ENCODE data around the gene HOXA1.

The HOXA1 gene

DNA sequence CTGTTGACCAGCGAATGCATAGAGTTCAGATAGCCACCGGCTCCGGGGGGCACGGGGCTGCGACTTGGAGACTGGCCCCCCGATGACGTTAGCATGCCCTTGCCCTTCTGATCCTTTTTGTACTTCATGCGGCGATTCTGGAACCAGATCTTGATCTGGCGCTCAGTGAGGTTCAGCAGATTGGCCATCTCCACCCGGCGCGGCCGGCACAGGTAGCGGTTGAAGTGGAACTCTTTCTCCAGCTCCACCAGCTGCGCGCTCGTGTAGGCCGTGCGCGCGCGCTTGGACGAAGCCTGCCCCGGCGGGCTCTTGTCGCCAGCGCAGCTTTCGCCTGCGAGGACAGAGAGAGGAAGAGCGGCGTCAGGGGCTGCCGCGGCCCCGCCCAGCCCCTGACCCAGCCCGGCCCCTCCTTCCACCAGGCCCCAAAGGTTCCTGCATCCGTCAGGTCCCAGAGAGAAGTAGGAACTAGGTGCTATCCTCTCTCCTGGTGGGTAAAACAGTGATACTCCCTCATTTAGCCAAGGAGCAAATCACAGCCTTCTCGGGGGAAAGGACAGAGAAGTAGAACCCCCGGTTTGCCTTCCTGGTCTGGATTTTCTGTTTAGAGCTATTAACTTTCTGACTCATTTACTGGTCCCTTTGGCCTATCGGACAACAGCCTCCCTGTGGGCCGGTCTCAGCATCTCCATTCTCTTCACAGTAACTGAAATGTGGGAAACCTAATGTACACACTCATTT, 12.8 kb upstream of the HOXA1 start:
- Histone ChIP-seq H3K9me3 (ENCODE audit: control insufficient read depth, insufficient read depth, low read depth, low read length) (no peaks in the 10 kb centered on the region), H3K4me3 (ENCODE audit: low read depth, low read length) (peak overlapping the region; percentile 53), H3K9ac (ENCODE audit: low read length) (peak overlapping the region; percentile 49), H3K27ac (ENCODE audit: low read depth, low read length) (no peak overlapping the region), H3K27me3 (ENCODE audit: control insufficient read depth, insufficient read depth, low read length) (peaks cover 100% of the 10 kb centered on the region), H3K4me1 (ENCODE audit: control insufficient read depth, insufficient read depth, low read length) (peaks cover 26% of the 10 kb centered on the region), H3K36me3 (ENCODE audit: control insufficient read depth, insufficient read depth, low read length) (no peaks in the 10 kb centered on the region)

DNA sequence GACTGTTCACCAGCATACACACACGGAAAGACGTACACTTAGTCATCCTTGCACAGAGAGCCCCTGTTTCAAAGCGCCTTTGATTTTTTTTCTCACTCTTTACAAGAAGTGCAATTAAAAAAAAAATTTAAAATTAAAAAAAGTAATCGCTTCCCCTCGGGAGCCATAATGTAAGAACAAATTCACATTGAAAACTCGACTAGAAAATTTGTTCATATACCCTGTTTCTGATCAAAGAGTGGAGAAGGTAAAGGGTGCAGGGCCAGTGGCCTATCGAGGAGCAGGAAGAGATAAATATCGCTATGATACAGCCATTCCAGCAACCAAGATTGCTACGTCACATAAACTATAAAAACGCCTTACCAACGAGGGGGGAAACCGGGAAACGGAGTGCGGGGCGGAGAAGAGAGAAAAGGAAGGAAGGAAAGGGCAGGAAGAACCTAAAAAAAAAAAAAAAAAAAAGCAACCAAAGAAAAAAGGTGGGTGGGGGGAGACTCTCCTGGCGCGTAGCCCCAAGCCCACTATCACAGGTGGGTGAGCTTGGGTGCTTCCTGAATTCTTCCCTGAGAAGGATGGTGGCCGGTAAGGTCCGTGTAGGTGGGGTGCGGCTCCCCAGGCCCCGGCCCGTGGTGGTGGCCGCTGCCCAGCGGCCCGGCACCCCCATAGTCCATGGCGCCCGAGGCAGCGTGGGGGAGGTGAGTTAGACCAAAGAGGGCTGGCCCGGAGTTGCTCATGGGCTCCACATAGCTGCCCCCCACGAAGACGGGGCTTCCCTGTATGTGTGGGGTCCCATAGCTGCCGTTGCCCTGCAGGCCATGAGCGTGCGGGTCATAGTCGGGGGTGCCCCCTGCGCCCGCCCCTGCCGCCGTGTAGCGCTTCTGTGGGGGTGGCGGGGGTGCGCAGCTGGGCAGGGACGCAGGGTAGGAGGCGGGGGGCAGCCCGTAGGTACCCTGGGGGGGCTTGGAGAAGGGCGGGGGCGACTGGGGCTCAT, 11.9 kb upstream of the HOXA1 start:
- no peak overlapping the region for H3K27ac ChIP-seq (ENCODE audit: low read depth, low read length)
- H3K4me3 ChIP-seq (ENCODE audit: low read depth, low read length), result peak overlapping the region; percentile 53; the same call in 1 of the 2 replicates
- H3K27me3 ChIP-seq (ENCODE audit: control insufficient read depth, insufficient read depth, low read length), result peaks cover 100% of the 10 kb centered on the region
- no peaks in the 10 kb centered on the region for H3K36me3 ChIP-seq (ENCODE audit: control insufficient read depth, insufficient read depth, low read length)
- peak overlapping the region; percentile 49 for H3K9ac ChIP-seq (ENCODE audit: low read length)
- peaks cover 27% of the 10 kb centered on the region for H3K4me1 ChIP-seq (ENCODE audit: control insufficient read depth, insufficient read depth, low read length)
- no peaks in the 10 kb centered on the region for H3K9me3 ChIP-seq (ENCODE audit: control insufficient read depth, insufficient read depth, low read depth, low read length)

- Histone ChIP-seq H3K4me3 (ENCODE audit: low read depth, low read length) (peak overlapping the region; percentile 44), H3K36me3 (ENCODE audit: control insufficient read depth, insufficient read depth, low read length) (no peaks in the 10 kb centered on the region), H3K9ac (ENCODE audit: low read length) (peak overlapping the region; percentile 30), H3K9me3 (ENCODE audit: control insufficient read depth, insufficient read depth, low read depth, low read length) (no peaks in the 10 kb centered on the region), H3K4me1 (ENCODE audit: control insufficient read depth, insufficient read depth, low read length) (peaks cover 29% of the 10 kb centered on the region), H3K27me3 (ENCODE audit: control insufficient read depth, insufficient read depth, low read length) (peaks cover 100% of the 10 kb centered on the region), H3K27ac (ENCODE audit: low read depth, low read length) (no peak overlapping the region)
These were observed 11.1 kb upstream of the HOXA1 start for GRCh38 chr7:27106901-27107240.

GRCh38 chr7:27106181-27106900, 10.5 kb upstream of the HOXA1 start:
- Histone ChIP-seq H3K9ac (ENCODE audit: low read length) (peak overlapping the region; percentile 66), H3K9me3 (ENCODE audit: control insufficient read depth, insufficient read depth, low read depth, low read length) (no peaks in the 10 kb centered on the region), H3K4me3 (ENCODE audit: low read depth, low read length) (peak overlapping the region; percentile 44), H3K27ac (ENCODE audit: low read depth, low read length) (no peak overlapping the region), H3K4me1 (ENCODE audit: control insufficient read depth, insufficient read depth, low read length) (peaks cover 34% of the 10 kb centered on the region), H3K27me3 (ENCODE audit: control insufficient read depth, insufficient read depth, low read length) (peaks cover 100% of the 10 kb centered on the region), H3K36me3 (ENCODE audit: control insufficient read depth, insufficient read depth, low read length) (no peaks in the 10 kb centered on the region)

DNA sequence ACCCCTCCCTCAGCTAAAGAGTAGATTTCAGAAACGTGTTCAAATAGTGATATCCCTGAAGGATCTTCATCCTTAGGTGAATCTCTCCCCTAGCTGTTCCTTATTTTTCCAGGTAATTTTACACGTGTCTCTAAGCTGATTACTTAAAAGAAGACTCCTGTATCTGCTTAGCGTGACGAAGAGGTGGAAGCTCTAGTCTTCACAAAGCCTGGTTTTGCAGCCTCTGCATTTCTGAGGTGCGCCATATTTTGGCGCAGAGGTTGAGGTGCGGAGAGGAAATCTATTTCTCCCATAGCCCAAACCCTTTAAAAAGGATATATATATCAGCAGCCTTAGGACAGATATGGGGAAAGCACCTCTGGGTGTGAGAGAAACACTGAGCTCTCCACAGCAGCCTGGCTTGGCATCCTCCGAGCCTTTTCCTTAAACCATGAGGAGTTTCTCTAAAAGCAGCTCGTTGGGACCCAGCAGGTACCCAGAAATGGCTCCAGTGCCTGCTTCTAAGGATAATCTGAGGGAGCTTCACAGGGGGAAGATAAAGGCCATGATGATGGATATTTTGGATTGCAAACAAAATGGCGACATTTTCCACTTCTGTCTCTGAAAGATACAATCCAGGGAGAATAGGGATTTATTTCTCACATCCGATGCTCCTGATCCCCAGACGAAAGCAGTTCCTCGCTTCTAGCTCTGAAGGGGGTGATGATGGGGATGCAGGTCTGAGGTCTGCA, 9.7 kb upstream of the HOXA1 start:
- peaks cover 100% of the 10 kb centered on the region for H3K27me3 ChIP-seq (ENCODE audit: control insufficient read depth, insufficient read depth, low read length)
- H3K27ac ChIP-seq (ENCODE audit: low read depth, low read length), result no peak overlapping the region
- H3K4me1 ChIP-seq (ENCODE audit: control insufficient read depth, insufficient read depth, low read length), result peaks cover 43% of the 10 kb centered on the region
- H3K4me3 ChIP-seq (ENCODE audit: low read depth, low read length), result peak overlapping the region; percentile 17; the same call in 1 of the 2 replicates
- H3K9ac ChIP-seq (ENCODE audit: low read length), result no peak overlapping the region
- H3K9me3 ChIP-seq (ENCODE audit: control insufficient read depth, insufficient read depth, low read depth, low read length), result no peaks in the 10 kb centered on the region
- no peaks in the 10 kb centered on the region for H3K36me3 ChIP-seq (ENCODE audit: control insufficient read depth, insufficient read depth, low read length)

- peaks cover 100% of the 10 kb centered on the region for H3K27me3 ChIP-seq (ENCODE audit: control insufficient read depth, insufficient read depth, low read length)
- peak overlapping the region; percentile 34; the same call in 1 of the 2 replicates for H3K4me3 ChIP-seq (ENCODE audit: low read depth, low read length)
These were observed 8.7 kb upstream of the HOXA1 start for GRCh38 chr7:27104341-27105058.

GRCh38 chr7:27103489-27104226, 7.9 kb upstream of the HOXA1 start:
- H3K36me3 ChIP-seq (ENCODE audit: control insufficient read depth, insufficient read depth, low read length), result no peaks in the 10 kb centered on the region
- H3K27me3 ChIP-seq (ENCODE audit: control insufficient read depth, insufficient read depth, low read length), result peaks cover 100% of the 10 kb centered on the region
- peak overlapping the region; percentile 50 for H3K9ac ChIP-seq (ENCODE audit: low read length)
- peak overlapping the region; percentile 34; the same call in 1 of the 2 replicates for H3K4me3 ChIP-seq (ENCODE audit: low read depth, low read length)
- no peaks in the 10 kb centered on the region for H3K9me3 ChIP-seq (ENCODE audit: control insufficient read depth, insufficient read depth, low read depth, low read length)
- peaks cover 43% of the 10 kb centered on the region for H3K4me1 ChIP-seq (ENCODE audit: control insufficient read depth, insufficient read depth, low read length)
- H3K27ac ChIP-seq (ENCODE audit: low read depth, low read length), result no peak overlapping the region

More at GRCh38 chr7:27104341-27105058, 8.7 kb upstream of the HOXA1 start:
- Histone ChIP-seq H3K36me3 (ENCODE audit: control insufficient read depth, insufficient read depth, low read length) (no peaks in the 10 kb centered on the region), H3K4me1 (ENCODE audit: control insufficient read depth, insufficient read depth, low read length) (peaks cover 43% of the 10 kb centered on the region), H3K27ac (ENCODE audit: low read depth, low read length) (no peak overlapping the region), H3K9ac (ENCODE audit: low read length) (no peak overlapping the region), H3K9me3 (ENCODE audit: control insufficient read depth, insufficient read depth, low read depth, low read length) (no peaks in the 10 kb centered on the region)

GRCh38 chr7:27102581-27103442, 7.0 kb upstream of the HOXA1 start, which contains the start of gene HOXA2:
HOXA2 (minus strand) TSS chr7:27102683; CDS start chr7:27102500, 183 bp downstream.
- Histone ChIP-seq H3K9me3 (ENCODE audit: control insufficient read depth, insufficient read depth, low read depth, low read length) (no peaks in the 10 kb centered on the region), H3K4me1 (ENCODE audit: control insufficient read depth, insufficient read depth, low read length) (peaks cover 47% of the 10 kb centered on the region), H3K27me3 (ENCODE audit: control insufficient read depth, insufficient read depth, low read length) (peaks cover 100% of the 10 kb centered on the region), H3K4me3 (ENCODE audit: low read depth, low read length) (peak within 1 kb of the TSS; percentile 51), H3K9ac (ENCODE audit: low read length) (peak within 1 kb of the TSS; percentile 50), H3K36me3 (ENCODE audit: control insufficient read depth, insufficient read depth, low read length) (no peaks in the 10 kb centered on the region), H3K27ac (ENCODE audit: low read depth, low read length) (no peak within 1 kb of the TSS)

Measured in HUES6 (cell line).